ENCODE measurements around the gene ANO7.

The ANO7 gene

DNA sequence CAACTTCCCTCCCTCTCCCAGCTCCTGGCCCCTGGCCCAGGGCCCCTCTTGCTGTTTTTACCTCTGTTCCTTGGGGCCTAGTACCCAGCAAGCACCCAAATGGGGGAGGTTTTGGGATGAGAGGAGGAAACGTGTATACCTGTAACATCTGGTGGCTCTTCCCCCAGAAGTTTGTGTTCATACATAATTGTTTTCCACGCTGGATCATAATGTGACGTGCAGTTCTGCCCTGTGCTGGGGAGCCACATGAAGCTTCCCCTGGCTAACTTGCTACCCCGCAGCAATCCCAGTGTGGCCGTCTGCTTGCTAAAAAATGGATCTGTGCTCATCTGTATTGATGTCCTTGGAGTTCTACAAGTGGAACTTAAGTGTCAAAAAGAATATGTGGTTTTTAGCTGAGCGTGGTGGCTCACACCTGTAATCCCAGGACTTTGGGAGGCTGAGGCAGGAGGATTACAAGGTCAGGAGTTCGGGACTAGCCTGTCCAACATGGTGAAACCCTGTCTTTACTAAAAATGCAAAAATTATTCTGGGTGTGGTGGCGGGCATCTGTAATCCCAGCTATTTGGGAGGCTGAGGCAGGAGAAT lies 36.5 kb downstream of the ANO7 start:
- no peaks in the 10 kb centered on the region for H3K27me3 ChIP-seq (ENCODE audit: low read depth, low read length)
- H3K27ac ChIP-seq (ENCODE audit: low read length): no peak overlapping the region
- H3K4me3 ChIP-seq (ENCODE audit: low read depth in 1 of 2, low read length in 2 of 2): no peak overlapping the region
- peaks cover 36 to 44% of the 10 kb centered on the region in 2 donors for H3K36me3 ChIP-seq (ENCODE audit: control insufficient read depth in 1 of 2, insufficient read depth in 2 of 2, low read length in 2 of 2)
- peaks cover 0 to 13% of the 10 kb centered on the region in 2 donors for H3K4me1 ChIP-seq (ENCODE audit: control insufficient read depth in 1 of 2, insufficient read depth in 2 of 2, low read length in 2 of 2)
- H3K9me3 ChIP-seq (ENCODE audit: control insufficient read depth in 1 of 2, low read length in 2 of 2): no peaks in the 10 kb centered on the region

DNA sequence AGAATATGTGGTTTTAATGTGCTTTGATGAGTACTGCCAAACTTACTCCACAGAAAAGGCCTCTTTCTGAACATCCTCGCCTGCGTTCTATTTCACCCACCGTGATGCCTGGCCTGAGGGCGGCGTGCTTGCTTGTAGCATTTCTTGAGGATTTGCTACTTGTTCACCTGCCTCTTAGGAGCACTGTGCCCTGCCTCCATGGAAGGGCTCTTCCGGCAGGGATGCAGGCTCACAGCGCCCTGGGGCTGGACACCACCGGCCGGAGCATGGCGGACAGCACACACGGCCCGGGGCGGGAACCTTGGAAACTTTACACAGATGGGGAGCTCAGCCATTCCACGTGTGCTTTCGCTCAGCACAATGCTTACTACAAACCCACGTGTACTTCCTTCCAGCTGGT lies 37.1 kb downstream of the ANO7 start:
- Histone ChIP-seq H3K27me3 (ENCODE audit: low read depth, low read length) (no peaks in the 10 kb centered on the region), H3K27ac (ENCODE audit: low read length) (no peak overlapping the region), H3K4me1 (ENCODE audit: control insufficient read depth in 1 of 2, insufficient read depth in 2 of 2, low read length in 2 of 2) (peaks cover 0 to 13% of the 10 kb centered on the region in 2 donors), H3K9me3 (ENCODE audit: control insufficient read depth in 1 of 2, low read length in 2 of 2) (no peaks in the 10 kb centered on the region), H3K4me3 (ENCODE audit: low read depth in 1 of 2, low read length in 2 of 2) (no peak overlapping the region), H3K36me3 (ENCODE audit: control insufficient read depth in 1 of 2, insufficient read depth in 2 of 2, low read length in 2 of 2) (peaks cover 42 to 50% of the 10 kb centered on the region in 2 donors)

- Histone ChIP-seq H3K27ac (ENCODE audit: low read length) (no peak overlapping the region), H3K4me1 (ENCODE audit: control insufficient read depth in 1 of 2, insufficient read depth in 2 of 2, low read length in 2 of 2) (peaks cover 0 to 13% of the 10 kb centered on the region in 2 donors), H3K36me3 (ENCODE audit: control insufficient read depth in 1 of 2, insufficient read depth in 2 of 2, low read length in 2 of 2) (peaks cover 46 to 54% of the 10 kb centered on the region in 2 donors), H3K4me3 (ENCODE audit: low read depth in 1 of 2, low read length in 2 of 2) (no peak overlapping the region), H3K9me3 (ENCODE audit: control insufficient read depth in 1 of 2, low read length in 2 of 2) (no peaks in the 10 kb centered on the region), H3K27me3 (ENCODE audit: low read depth, low read length) (no peaks in the 10 kb centered on the region)
These were observed 37.5 kb downstream of the ANO7 start for GRCh38 chr2:241225983-241226382.

DNA sequence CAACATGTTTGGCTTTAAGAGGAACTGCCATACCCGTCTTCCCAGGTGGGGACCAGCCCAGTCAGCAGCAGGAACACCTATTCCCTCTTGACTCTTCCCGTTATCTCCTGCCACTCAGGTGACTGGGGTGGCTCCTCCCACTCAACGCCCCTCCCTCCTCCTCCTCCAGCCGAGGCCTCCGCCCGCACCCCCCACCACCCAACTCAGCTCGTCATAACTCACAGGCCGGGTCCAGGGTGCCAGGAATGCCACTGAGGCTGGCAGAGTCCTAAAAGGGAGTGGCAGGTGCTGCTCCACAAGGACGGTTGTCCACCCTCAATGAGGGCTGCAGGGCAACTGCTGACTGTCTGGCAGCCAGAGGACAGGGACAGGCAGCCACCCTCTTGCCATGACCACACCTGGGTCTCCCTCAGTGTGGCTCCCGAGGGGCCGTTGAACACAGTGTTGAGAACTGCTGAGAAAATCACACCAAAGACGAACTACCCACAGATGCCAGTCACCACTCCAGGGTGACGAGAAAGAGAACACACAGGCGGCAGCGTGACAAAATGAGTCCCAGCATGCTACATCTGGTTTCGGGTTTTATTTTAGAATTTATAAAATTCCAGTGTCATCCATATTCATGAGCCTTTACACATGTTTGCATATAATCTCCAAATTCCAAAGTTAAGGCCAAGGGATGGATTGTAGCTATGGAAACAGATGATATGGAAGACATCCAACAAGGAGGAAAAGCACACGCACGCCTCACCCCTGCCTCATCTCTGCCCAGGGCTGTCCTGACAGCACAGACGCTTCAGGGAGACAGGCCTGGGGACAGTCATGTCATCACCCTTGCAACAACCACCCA lies 38.5 kb downstream of the ANO7 start:
- H3K27ac ChIP-seq (ENCODE audit: low read length): no peak overlapping the region

DNA sequence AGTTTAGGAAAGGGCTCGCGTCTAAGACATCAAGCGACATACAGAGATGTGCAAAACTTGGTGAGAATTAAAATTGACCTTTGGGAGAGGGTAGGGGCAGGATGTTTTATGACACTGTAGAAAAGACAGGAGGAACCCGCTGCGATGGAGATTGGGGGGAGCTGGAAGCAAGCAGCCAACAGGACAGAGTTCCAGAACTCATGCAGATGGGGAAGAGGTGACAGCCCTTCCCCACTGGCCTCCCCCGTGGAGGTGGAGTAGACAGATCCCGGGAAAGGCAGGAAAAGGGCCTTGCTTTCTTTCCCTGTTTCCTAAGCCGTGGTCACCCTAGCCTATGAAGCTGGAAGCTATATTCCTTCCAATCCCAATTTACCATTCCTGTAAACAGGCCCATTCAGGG lies 39.1 kb downstream of the ANO7 start:
- Histone ChIP-seq H3K36me3 (ENCODE audit: control insufficient read depth in 1 of 2, insufficient read depth in 2 of 2, low read length in 2 of 2) (peaks cover 55 to 69% of the 10 kb centered on the region in 2 donors), H3K27ac (ENCODE audit: low read length) (no peak overlapping the region), H3K9me3 (ENCODE audit: control insufficient read depth in 1 of 2, low read length in 2 of 2) (no peaks in the 10 kb centered on the region)

More for the DNA sequence above, 38.5 kb downstream of the ANO7 start:
- H3K4me3 ChIP-seq (ENCODE audit: low read depth in 1 of 2, low read length in 2 of 2): no peak overlapping the region
- no peaks in the 10 kb centered on the region for H3K9me3 ChIP-seq (ENCODE audit: control insufficient read depth in 1 of 2, low read length in 2 of 2)
- peaks cover 0 to 13% of the 10 kb centered on the region in 2 donors for H3K4me1 ChIP-seq (ENCODE audit: control insufficient read depth in 1 of 2, insufficient read depth in 2 of 2, low read length in 2 of 2)
- H3K36me3 ChIP-seq (ENCODE audit: control insufficient read depth in 1 of 2, insufficient read depth in 2 of 2, low read length in 2 of 2): peaks cover 52 to 63% of the 10 kb centered on the region in 2 donors
- H3K27me3 ChIP-seq (ENCODE audit: low read depth, low read length): no peaks in the 10 kb centered on the region

GRCh38 chr2:241228081-241228859 lies 39.8 kb downstream of the ANO7 start:
- H3K27ac ChIP-seq (ENCODE audit: low read length): no peak overlapping the region
- peaks cover 62 to 76% of the 10 kb centered on the region in 2 donors for H3K36me3 ChIP-seq (ENCODE audit: control insufficient read depth in 1 of 2, insufficient read depth in 2 of 2, low read length in 2 of 2)
- H3K4me1 ChIP-seq (ENCODE audit: control insufficient read depth in 1 of 2, insufficient read depth in 2 of 2, low read length in 2 of 2): peaks cover 0 to 13% of the 10 kb centered on the region in 2 donors

More for the DNA sequence above, 39.1 kb downstream of the ANO7 start:
- Histone ChIP-seq H3K4me3 (ENCODE audit: low read depth in 1 of 2, low read length in 2 of 2) (no peak overlapping the region), H3K27me3 (ENCODE audit: low read depth, low read length) (no peaks in the 10 kb centered on the region), H3K4me1 (ENCODE audit: control insufficient read depth in 1 of 2, insufficient read depth in 2 of 2, low read length in 2 of 2) (peaks cover 0 to 13% of the 10 kb centered on the region in 2 donors)

GRCh38 chr2:241228860-241229516 lies 40.5 kb downstream of the ANO7 start:
- H3K27ac ChIP-seq (ENCODE audit: low read length): no peak overlapping the region
- H3K36me3 ChIP-seq (ENCODE audit: control insufficient read depth in 1 of 2, insufficient read depth in 2 of 2, low read length in 2 of 2): peaks cover 68 to 83% of the 10 kb centered on the region in 2 donors
- H3K9me3 ChIP-seq (ENCODE audit: control insufficient read depth in 1 of 2, low read length in 2 of 2): no peaks in the 10 kb centered on the region
- no peaks in the 10 kb centered on the region for H3K27me3 ChIP-seq (ENCODE audit: low read depth, low read length)
- no peak overlapping the region for H3K4me3 ChIP-seq (ENCODE audit: low read depth in 1 of 2, low read length in 2 of 2)
- peaks cover 0 to 10% of the 10 kb centered on the region in 2 donors for H3K4me1 ChIP-seq (ENCODE audit: control insufficient read depth in 1 of 2, insufficient read depth in 2 of 2, low read length in 2 of 2)

More at GRCh38 chr2:241228081-241228859, 39.8 kb downstream of the ANO7 start:
- H3K4me3 ChIP-seq (ENCODE audit: low read depth in 1 of 2, low read length in 2 of 2): no peak overlapping the region
- no peaks in the 10 kb centered on the region for H3K9me3 ChIP-seq (ENCODE audit: control insufficient read depth in 1 of 2, low read length in 2 of 2)
- H3K27me3 ChIP-seq (ENCODE audit: low read depth, low read length): no peaks in the 10 kb centered on the region

DNA sequence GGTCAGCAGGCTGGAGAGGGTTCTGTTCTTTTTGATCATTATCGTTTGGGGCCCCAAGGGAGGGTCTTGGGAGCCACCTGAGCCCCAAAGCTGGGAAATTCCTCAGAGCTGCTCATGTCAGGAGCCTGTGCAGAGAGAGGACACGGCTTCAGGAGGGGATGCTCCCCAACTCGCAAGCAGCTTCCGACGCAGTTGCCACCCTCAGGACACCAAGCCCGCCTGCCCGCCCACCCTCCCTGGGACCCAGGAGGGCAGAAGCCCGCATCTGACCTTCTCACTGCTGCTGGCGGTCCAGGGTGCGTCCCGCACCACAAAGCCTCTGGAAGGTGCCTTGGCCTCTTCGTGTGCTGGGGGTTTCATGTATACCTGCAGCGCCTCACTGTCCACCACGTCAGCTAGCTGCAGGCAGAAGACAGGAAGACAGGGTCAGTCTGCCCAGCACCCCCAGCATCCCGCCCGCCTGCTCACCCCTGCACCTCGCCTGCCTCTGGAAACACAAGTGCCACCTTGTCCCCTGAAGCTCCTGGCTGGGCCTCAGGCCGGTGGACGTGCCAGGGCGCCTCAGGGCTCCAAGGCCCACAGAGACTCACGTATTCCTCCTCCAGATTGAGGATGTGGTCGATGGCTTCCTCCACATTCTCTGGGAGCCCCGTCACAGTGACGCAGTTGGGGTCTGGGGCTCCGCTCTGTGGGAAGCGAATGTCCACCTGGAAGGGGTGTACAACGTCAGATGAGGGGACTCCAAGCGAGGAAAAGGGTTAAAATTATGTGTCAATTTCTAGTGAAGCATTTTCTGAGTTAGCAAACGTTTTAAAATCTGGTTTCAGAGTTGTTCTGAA lies 41.3 kb downstream of the ANO7 start:
- Histone ChIP-seq H3K4me3 (ENCODE audit: low read depth in 1 of 2, low read length in 2 of 2) (no peak overlapping the region), H3K36me3 (ENCODE audit: control insufficient read depth in 1 of 2, insufficient read depth in 2 of 2, low read length in 2 of 2) (peaks cover 76 to 91% of the 10 kb centered on the region in 2 donors), H3K4me1 (ENCODE audit: control insufficient read depth in 1 of 2, insufficient read depth in 2 of 2, low read length in 2 of 2) (peaks cover 0 to 2% of the 10 kb centered on the region in 2 donors), H3K27ac (ENCODE audit: low read length) (no peak overlapping the region), H3K9me3 (ENCODE audit: control insufficient read depth in 1 of 2, low read length in 2 of 2) (no peaks in the 10 kb centered on the region), H3K27me3 (ENCODE audit: low read depth, low read length) (no peaks in the 10 kb centered on the region)

- Histone ChIP-seq H3K36me3 (ENCODE audit: control insufficient read depth in 1 of 2, insufficient read depth in 2 of 2, low read length in 2 of 2) (peaks cover 82 to 94% of the 10 kb centered on the region in 2 donors), H3K27ac (ENCODE audit: low read length) (no peak overlapping the region), H3K4me3 (ENCODE audit: low read depth in 1 of 2, low read length in 2 of 2) (no peak overlapping the region), H3K4me1 (ENCODE audit: control insufficient read depth in 1 of 2, insufficient read depth in 2 of 2, low read length in 2 of 2) (no peaks in the 10 kb centered on the region), H3K27me3 (ENCODE audit: low read depth, low read length) (no peaks in the 10 kb centered on the region), H3K9me3 (ENCODE audit: control insufficient read depth in 1 of 2, low read length in 2 of 2) (no peaks in the 10 kb centered on the region)
These were observed 42.0 kb downstream of the ANO7 start for GRCh38 chr2:241230435-241230834.

Data from muscle layer of duodenum (tissue), 2 donors.